Gastroesophageal sphincter (tissue), 3 donors: ENCODE measurements around the gene SMTN.

Experiments used
- POLR2AphosphoS5 ChIP-seq: sonication (generic); formaldehyde crosslinking; IDR thresholded peaks from one replicate; pipeline ENCODE4 v1.6.1; 2017; ENCODE audit warnings: antibody characterized with exemption
- TF ChIP-seq, protein P1 (sequence below), 4 experiments: fragments of 200-600 bp in 2 of 4; fragments of 450-650 bp in 2 of 4; sonication (generic) in 1 of 4; IDR thresholded peaks; one replicate each; pipeline ENCODE4 v1.5.1; 2017 to 2019; ENCODE audit warnings: antibody characterized with exemption in 4 of 4, mild to moderate bottlenecking in 2 of 4, moderate library complexity in 2 of 4

- TF ChIP-seq, protein P1, sequence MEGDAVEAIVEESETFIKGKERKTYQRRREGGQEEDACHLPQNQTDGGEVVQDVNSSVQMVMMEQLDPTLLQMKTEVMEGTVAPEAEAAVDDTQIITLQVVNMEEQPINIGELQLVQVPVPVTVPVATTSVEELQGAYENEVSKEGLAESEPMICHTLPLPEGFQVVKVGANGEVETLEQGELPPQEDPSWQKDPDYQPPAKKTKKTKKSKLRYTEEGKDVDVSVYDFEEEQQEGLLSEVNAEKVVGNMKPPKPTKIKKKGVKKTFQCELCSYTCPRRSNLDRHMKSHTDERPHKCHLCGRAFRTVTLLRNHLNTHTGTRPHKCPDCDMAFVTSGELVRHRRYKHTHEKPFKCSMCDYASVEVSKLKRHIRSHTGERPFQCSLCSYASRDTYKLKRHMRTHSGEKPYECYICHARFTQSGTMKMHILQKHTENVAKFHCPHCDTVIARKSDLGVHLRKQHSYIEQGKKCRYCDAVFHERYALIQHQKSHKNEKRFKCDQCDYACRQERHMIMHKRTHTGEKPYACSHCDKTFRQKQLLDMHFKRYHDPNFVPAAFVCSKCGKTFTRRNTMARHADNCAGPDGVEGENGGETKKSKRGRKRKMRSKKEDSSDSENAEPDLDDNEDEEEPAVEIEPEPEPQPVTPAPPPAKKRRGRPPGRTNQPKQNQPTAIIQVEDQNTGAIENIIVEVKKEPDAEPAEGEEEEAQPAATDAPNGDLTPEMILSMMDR (IDR thresholded peaks at IDR 0.05) = no peak
- no peak for TF ChIP-seq POLR2AphosphoS5
Measured at GRCh38 chr22:31038686-31039085, 42.4 kb upstream of the SMTN start.
